Cardiac fibroblast (primary cell): ENCODE data around the gene TMC1.
A peak's percentile ranks its signal among the peaks of the same experiment; 100 is the strongest.

Experiments
- DNase-seq, 2 donors: peaks; one replicate each; pipeline versions ENCODE4 v3.0.0 to v3.0.0-alpha.2; 2010; ENCODE audit warnings: low read depth in 2 of 2
- H3K4me3 ChIP-seq, 2 donors: replicated peaks in 1 of 2; 1 replicate in 1 of 2; 2 replicates in 1 of 2; pipeline ENCODE4 v1.5.1; 2011; ENCODE audit warnings: low read depth in 2 of 2, low read length in 2 of 2, mild to moderate bottlenecking in 2 of 2, moderate library complexity in 1 of 2
- TF ChIP-seq, protein P1 (sequence below): IDR thresholded peaks from one replicate; pipeline ENCODE4 v1.5.1; 2011; ENCODE audit warnings: low read depth, mild to moderate bottlenecking, low read length, inconsistent platforms

The TMC1 gene

DNA sequence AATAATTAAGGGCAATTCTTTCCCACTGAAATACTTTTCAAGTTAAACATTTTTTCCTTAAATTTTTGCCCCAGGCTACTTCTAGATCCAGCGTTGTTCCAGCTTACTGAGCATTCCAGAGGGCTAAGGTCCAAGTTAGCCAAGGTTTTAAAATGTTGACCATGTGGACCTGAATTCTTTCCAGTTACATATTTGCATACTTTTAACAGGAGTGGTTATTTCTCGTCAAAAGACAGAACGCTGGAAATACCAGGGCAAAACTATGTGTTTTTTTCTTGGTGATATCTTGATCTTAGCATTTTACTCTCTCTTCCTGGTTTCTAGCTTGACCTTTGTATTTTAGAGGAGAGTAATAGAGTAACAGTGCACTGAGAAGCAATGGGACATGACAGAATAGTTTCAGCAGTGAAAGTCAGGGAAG lies 32.8 kb downstream of the TMC1 start:
- no peak overlapping the region for H3K4me3 ChIP-seq
- TF ChIP-seq, protein P1, sequence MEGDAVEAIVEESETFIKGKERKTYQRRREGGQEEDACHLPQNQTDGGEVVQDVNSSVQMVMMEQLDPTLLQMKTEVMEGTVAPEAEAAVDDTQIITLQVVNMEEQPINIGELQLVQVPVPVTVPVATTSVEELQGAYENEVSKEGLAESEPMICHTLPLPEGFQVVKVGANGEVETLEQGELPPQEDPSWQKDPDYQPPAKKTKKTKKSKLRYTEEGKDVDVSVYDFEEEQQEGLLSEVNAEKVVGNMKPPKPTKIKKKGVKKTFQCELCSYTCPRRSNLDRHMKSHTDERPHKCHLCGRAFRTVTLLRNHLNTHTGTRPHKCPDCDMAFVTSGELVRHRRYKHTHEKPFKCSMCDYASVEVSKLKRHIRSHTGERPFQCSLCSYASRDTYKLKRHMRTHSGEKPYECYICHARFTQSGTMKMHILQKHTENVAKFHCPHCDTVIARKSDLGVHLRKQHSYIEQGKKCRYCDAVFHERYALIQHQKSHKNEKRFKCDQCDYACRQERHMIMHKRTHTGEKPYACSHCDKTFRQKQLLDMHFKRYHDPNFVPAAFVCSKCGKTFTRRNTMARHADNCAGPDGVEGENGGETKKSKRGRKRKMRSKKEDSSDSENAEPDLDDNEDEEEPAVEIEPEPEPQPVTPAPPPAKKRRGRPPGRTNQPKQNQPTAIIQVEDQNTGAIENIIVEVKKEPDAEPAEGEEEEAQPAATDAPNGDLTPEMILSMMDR, result no peak
- peak; percentile 66 to 96 for DNase-seq

DNA sequence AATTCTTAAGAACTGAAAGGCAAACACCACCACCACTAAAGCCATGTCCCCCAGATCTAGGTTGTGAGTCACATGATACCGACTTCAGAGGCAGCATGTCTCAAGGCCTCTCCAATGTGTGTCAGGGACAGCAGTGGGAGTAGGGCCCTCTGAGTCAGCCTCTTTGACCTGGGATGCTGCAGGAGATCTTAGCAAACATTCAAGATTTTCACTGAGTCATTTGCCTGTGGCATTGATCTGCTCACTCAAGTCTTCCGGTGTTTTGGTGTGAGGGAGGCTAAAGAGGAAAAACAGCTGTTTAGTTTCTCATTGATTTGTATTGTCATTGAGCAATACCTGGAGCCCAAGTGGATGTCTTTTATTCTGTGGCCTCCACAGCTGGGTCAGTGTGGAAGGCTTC lies 36.1 kb downstream of the TMC1 start:
- TF ChIP-seq, protein P1, result no peak
- H3K4me3 ChIP-seq, result no peak overlapping the region
- DNase-seq, result peak; percentile 76 to 94

DNA sequence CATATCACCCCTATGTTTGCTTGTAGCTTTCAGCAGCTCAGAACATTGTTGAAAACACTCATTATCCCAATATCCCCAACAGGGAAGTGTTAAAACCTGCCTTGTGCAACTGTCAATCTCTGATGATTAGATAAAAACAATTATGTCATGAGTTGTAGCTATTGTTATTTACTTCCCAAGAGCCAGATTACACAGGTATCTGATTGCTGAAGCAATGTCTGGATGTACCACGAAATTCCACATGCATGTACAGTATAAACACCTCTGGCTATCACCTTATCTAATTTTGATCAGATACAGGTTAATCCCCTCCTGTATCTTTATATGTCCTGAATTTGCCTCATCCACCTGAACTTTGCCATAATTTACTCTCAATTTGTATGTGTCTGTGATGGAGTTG lies 38.7 kb downstream of the TMC1 start:
- TF ChIP-seq, protein P1, result no peak
- no peak for DNase-seq
- no peak overlapping the region for H3K4me3 ChIP-seq

DNA sequence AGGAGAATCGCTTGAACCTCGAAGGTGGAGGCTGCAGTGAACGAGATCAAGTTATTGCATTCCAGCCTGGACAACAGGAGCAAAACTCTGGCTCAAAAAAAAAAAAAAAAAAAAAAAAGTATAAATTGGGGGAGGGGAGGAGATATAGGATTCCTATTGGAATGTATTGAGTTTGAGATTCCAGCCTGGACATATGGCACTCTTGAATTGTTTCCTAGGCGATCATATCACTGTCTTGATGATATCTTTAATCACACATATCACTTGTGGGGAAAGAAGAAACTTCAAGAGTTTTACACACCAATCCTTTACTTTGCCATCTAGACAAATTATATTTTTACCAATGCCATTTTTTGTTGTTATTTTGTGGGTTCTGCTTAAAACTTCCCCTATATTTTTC lies 42.4 kb downstream of the TMC1 start:
- H3K4me3 ChIP-seq, result no peak overlapping the region
- DNase-seq, result no peak
- TF ChIP-seq, protein P1, result no peak

DNA sequence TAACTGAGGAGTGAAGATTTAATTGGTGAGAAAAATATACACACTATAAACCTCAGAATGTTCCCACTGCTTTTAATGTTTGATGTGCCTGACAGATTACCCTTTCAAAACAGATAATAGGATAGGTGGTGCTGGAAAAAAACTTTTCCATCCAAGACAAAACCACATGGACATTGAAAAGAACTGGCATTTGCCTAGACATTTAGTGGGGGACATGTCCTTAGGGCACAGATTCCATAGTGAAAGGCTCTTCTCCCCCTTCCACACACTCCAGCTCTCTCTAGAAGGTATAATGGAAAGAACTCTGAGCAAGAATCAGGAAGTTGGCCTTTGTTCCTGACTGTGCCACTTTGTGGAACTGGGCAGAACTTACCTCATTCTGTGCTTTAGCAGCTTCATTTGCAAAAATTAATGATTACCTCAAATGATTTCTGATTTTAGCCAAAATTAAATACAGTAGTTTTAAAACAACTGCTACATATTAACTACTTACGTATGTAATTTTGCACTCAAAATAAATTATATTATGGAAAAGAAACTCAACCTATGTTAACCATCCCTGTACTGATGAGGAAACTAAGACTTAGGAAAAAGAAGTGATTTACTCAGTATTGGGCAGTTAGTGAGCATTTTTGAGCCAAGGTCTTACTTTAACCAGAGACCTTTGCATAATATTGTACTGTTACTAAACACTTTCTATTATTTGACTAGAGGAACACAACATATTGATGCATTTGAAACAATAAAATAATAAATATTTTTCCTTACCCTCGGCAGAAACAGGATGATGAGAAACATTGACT lies 43.3 kb downstream of the TMC1 start:
- no peak overlapping the region for H3K4me3 ChIP-seq
- TF ChIP-seq, protein P1, result no peak
- no peak for DNase-seq

- no peak overlapping the region for H3K4me3 ChIP-seq
- TF ChIP-seq, protein P1, result no peak
- no peak for DNase-seq
Observed at GRCh38 chr9:72565535-72565934, 44.1 kb downstream of the TMC1 start.
